DOHH2 (cell line): ENCODE results near the gene CFAP57.

ENCODE experiments used
- H3F3A ChIP-seq: fragments of 200-600 bp; sonication (generic), shearing (Covaris generic); 2 replicates; pipeline ENCODE4 v1.6.0; 2016; ENCODE audit warnings: antibody characterized with exemption, mild to moderate bottlenecking; ENCODE audit not compliant: control insufficient read depth, insufficient read depth
- H3K27ac ChIP-seq: fragments of 200-600 bp; sonication (generic); 2 replicates; pipeline ENCODE4 v1.5.1; 2014; ENCODE audit warnings: low read depth, mild to moderate bottlenecking, low read length, moderate library complexity
- H3K27me3 ChIP-seq: fragments of 200-600 bp; sonication (generic); 2 replicates; pipeline ENCODE4 v1.6.1; 2014; ENCODE audit warnings: mild to moderate bottlenecking, low read length, mixed read lengths; ENCODE audit not compliant: control insufficient read depth
- H3K36me3 ChIP-seq: fragments of 200-600 bp; sonication (generic); 2 replicates; pipeline ENCODE4 v1.6.1; 2014; ENCODE audit warnings: mild to moderate bottlenecking, low read length, moderate library complexity, mixed read lengths; ENCODE audit not compliant: control insufficient read depth
- H3K4me1 ChIP-seq: fragments of 200-600 bp; sonication (generic); 2 replicates; pipeline ENCODE4 v1.6.1; 2014; ENCODE audit warnings: mild to moderate bottlenecking, low read length, mixed read lengths; ENCODE audit not compliant: control insufficient read depth
- H3K4me2 ChIP-seq: fragments of 200-600 bp; sonication (generic); 2 replicates; pipeline ENCODE4 v1.6.0; 2014; ENCODE audit warnings: mild to moderate bottlenecking, low read length, moderate library complexity
- H3K4me3 ChIP-seq: fragments of 200-600 bp; sonication (generic); 2 replicates; pipeline ENCODE4 v1.5.1; 2014; ENCODE audit warnings: mild to moderate bottlenecking, low read length, mixed read lengths
- H3K79me2 ChIP-seq: fragments of 200-600 bp; sonication (generic); 2 replicates; pipeline ENCODE4 v1.6.1; 2014; ENCODE audit warnings: mild to moderate bottlenecking, low read length, mixed read lengths; ENCODE audit not compliant: control insufficient read depth
- H3K9me2 ChIP-seq: fragments of 200-600 bp; sonication (generic); replicated peaks from 2 replicates; pipeline ENCODE4 v1.6.1; 2014; ENCODE audit warnings: mild to moderate bottlenecking, low read length, mixed read lengths; ENCODE audit not compliant: control insufficient read depth
- H3K9me3 ChIP-seq: fragments of 200-600 bp; sonication (generic); 2 replicates; pipeline ENCODE4 v1.6.1; 2014; ENCODE audit warnings: antibody characterized with exemption, low read length, mixed read lengths; ENCODE audit not compliant: control insufficient read depth, insufficient read depth
- H4K20me1 ChIP-seq: fragments of 200-600 bp; sonication (generic); 2 replicates; pipeline ENCODE4 v1.6.0; 2014; ENCODE audit warnings: low read depth, mild to moderate bottlenecking, antibody characterized with exemption, low read length, moderate library complexity; ENCODE audit not compliant: control insufficient read depth, insufficient read depth
- EZH2phosphoT487 ChIP-seq: fragments of 200-600 bp; sonication (generic); IDR thresholded peaks from 2 replicates; pipeline ENCODE4 v1.6.1; 2017; ENCODE audit warnings: borderline replicate concordance, mild to moderate bottlenecking, antibody characterized with exemption, low read length, moderate library complexity, mixed read lengths
- TF ChIP-seq, protein P1 (sequence below): fragments of 200-600 bp; sonication (generic); IDR thresholded peaks from one replicate; pipeline ENCODE4 v1.5.1; 2014; ENCODE audit warnings: antibody characterized with exemption, mild to moderate bottlenecking, low read depth, low read length; ENCODE audit not compliant: poor library complexity, severe bottlenecking

The CFAP57 gene

DNA sequence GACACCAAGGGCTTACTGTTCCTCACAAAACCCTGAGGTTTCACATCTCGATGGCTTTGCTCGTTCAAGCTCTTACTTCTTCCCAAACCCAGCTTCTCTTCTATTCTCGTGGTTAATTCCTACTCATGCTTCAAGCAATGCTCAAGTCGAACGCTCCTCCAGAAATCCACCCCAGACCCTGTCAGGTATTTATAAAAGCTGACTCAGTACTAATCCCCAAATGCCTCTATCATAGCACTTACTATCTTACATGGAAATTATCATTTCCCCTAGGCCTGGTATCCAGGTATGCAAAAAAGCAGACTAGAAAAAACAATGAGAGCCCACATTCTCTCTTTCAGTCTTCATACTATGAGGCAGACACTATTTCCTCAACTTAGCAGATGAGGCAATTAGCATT is 6.4 kb upstream of the CFAP57 start:
- H3K9me3 ChIP-seq, result no peaks in the 10 kb centered on the region
- no peaks in the 10 kb centered on the region for H3K9me2 ChIP-seq
- H3K27me3 ChIP-seq, result no peaks in the 10 kb centered on the region
- peaks cover 6% of the 10 kb centered on the region for H3K4me1 ChIP-seq
- peaks cover 76% of the 10 kb centered on the region for H3K36me3 ChIP-seq
- no peak for TF ChIP-seq EZH2phosphoT487
- TF ChIP-seq, protein P1, sequence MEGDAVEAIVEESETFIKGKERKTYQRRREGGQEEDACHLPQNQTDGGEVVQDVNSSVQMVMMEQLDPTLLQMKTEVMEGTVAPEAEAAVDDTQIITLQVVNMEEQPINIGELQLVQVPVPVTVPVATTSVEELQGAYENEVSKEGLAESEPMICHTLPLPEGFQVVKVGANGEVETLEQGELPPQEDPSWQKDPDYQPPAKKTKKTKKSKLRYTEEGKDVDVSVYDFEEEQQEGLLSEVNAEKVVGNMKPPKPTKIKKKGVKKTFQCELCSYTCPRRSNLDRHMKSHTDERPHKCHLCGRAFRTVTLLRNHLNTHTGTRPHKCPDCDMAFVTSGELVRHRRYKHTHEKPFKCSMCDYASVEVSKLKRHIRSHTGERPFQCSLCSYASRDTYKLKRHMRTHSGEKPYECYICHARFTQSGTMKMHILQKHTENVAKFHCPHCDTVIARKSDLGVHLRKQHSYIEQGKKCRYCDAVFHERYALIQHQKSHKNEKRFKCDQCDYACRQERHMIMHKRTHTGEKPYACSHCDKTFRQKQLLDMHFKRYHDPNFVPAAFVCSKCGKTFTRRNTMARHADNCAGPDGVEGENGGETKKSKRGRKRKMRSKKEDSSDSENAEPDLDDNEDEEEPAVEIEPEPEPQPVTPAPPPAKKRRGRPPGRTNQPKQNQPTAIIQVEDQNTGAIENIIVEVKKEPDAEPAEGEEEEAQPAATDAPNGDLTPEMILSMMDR, result no peak
- no peaks in the 10 kb centered on the region for H4K20me1 ChIP-seq
- H3K27ac ChIP-seq, result no peak overlapping the region
- no peaks in the 10 kb centered on the region; the same call in 1 of the 2 replicates for H3F3A ChIP-seq
- H3K4me2 ChIP-seq, result no peak overlapping the region
- H3K4me3 ChIP-seq, result no peak overlapping the region
- peaks cover 19% of the 10 kb centered on the region for H3K79me2 ChIP-seq

DNA sequence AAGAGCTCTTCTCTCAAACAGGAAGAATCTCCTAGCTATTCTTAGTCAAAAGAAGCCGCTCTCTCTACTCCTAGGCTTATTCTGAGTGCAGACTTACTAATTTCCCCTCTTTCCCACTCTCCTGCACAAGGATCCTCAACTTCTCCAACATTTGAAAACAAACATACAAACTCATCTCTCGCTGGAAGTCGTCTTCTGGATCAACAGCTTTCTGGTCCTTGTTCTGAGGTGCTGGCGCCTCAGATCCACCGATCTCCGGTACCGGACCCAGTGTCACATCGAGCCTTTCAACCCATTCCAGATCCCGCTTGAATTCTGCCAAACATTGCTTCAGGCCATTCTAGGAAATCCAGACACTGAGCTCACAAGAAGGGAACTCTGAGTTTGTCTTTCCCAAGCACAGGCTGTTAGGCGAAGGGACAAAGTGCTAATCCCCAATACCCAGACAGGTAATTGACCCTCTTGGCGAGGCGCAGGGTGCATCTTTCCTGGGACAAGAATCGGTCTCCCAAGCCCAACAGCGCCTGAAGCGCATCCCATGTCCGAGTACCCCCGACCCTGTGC is 736 bp upstream of the CFAP57 start:
- H3K27ac ChIP-seq, result no peak overlapping the region; the same call in 1 of the 2 replicates
- peaks cover 33% of the 10 kb centered on the region for H3K79me2 ChIP-seq
- no peaks in the 10 kb centered on the region for H3K9me2 ChIP-seq

DNA sequence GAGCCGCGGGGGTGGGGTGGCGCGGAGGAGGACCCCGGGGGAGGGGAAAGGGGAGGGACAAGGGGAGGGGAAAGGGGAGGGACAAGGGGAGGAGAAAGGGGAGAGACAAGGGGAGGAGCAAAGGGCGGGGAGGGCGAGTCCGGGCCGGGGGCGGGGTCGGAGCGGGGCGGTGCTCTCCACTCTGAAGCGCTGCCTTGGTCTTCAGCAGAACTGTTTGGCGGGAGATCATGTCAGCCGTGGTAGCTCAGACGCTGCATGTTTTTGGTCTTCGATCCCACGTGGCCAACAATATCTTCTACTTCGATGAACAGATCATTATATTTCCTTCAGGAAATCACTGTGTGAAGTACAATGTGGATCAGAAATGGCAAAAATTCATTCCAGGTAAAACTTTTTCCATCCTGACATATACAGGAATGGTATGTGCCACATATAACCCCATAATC is 420 bp downstream of the CFAP57 start:
- H3K79me2 ChIP-seq, result peaks cover 33% of the 10 kb centered on the region
- H4K20me1 ChIP-seq, result no peaks in the 10 kb centered on the region
- no peaks in the 10 kb centered on the region for H3K9me2 ChIP-seq
- H3K4me3 ChIP-seq, result peak overlapping the region; percentile 98
- peak overlapping the region; percentile 78 for H3K4me2 ChIP-seq
- H3K27ac ChIP-seq, result no peak overlapping the region
- peaks cover 39% of the 10 kb centered on the region for H3K36me3 ChIP-seq
- H3F3A ChIP-seq, result no peaks in the 10 kb centered on the region
- H3K4me1 ChIP-seq, result peaks cover 16% of the 10 kb centered on the region
- TF ChIP-seq, protein P1, result no peak
- TF ChIP-seq EZH2phosphoT487, result no peak
- no peaks in the 10 kb centered on the region for H3K9me3 ChIP-seq
- H3K27me3 ChIP-seq, result peaks cover 22% of the 10 kb centered on the region

More for the DNA sequence above, 736 bp upstream of the CFAP57 start:
- Histone ChIP-seq H3K4me1 (peaks cover 16% of the 10 kb centered on the region), H3K9me3 (no peaks in the 10 kb centered on the region), H3K27me3 (peaks cover 12% of the 10 kb centered on the region), H3F3A (no peaks in the 10 kb centered on the region), H3K36me3 (peaks cover 51% of the 10 kb centered on the region), H3K4me2 (peak overlapping the region; percentile 78), H4K20me1 (no peaks in the 10 kb centered on the region), H3K4me3 (peak overlapping the region; percentile 98)
- no peak for TF ChIP-seq EZH2phosphoT487
- TF ChIP-seq, protein P1, result no peak
